Measurements from ENCODE around the gene FBXW5. TPM values are rescaled to one million over a fixed set of nuclear protein-coding genes. Genes with fewer than 3 reads are reported as not detected.

FBXW5 gene
- total RNA-seq, 1 experiment from 2014 or later = 101 TPM

GRCh38 chr9:136910197-136910900 lies 34.2 kb downstream of the FBXW5 start:
- Histone ChIP-seq H2AFZ (no peak overlapping the region), H3K4me3 (no peak overlapping the region), H3F3A (ENCODE audit: insufficient read depth, low read depth) (no peaks in the 10 kb centered on the region), H3K4me2 (no peak overlapping the region), H3K9me2 (ENCODE audit: insufficient read depth) (no peaks in the 10 kb centered on the region), H3K4me1 (replicated peaks; ENCODE audit: insufficient read depth) (no peaks in the 10 kb centered on the region), H4K20me1 (ENCODE audit: insufficient read depth) (no peaks in the 10 kb centered on the region; the same call in 1 of the 2 replicates), H3K27ac (no peak overlapping the region), H3K36me3 (ENCODE audit: low read depth) (peaks cover 10% of the 10 kb centered on the region; the same call in 1 of the 2 replicates), H3K9me3 (ENCODE audit: insufficient read depth, low read depth) (no peaks in the 10 kb centered on the region), H3K79me2 (ENCODE audit: low read depth) (peaks cover 3% of the 10 kb centered on the region; the same call in 1 of the 2 replicates), H3K27me3 (ENCODE audit: insufficient read depth, low read depth) (no peaks in the 10 kb centered on the region)
- POLR2A ChIA-PET (ENCODE audit: unreplicated experiment) = interaction anchor here (0.7 kb wide), 1 partner anchor 316 kb away, joined by 5 read pairs; no protein-coding TSS in a partner anchor
- CTCF ChIA-PET = no interaction called here
- no peak for DNase-seq
- BruUV-seq (replicated peaks) = no TSS peak
- TF ChIP-seq, protein P1, sequence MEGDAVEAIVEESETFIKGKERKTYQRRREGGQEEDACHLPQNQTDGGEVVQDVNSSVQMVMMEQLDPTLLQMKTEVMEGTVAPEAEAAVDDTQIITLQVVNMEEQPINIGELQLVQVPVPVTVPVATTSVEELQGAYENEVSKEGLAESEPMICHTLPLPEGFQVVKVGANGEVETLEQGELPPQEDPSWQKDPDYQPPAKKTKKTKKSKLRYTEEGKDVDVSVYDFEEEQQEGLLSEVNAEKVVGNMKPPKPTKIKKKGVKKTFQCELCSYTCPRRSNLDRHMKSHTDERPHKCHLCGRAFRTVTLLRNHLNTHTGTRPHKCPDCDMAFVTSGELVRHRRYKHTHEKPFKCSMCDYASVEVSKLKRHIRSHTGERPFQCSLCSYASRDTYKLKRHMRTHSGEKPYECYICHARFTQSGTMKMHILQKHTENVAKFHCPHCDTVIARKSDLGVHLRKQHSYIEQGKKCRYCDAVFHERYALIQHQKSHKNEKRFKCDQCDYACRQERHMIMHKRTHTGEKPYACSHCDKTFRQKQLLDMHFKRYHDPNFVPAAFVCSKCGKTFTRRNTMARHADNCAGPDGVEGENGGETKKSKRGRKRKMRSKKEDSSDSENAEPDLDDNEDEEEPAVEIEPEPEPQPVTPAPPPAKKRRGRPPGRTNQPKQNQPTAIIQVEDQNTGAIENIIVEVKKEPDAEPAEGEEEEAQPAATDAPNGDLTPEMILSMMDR (conservative IDR thresholded peaks at IDR 0.05) = no peak
- TF ChIP-seq EZH2 (IDR thresholded peaks at IDR 0.05; ENCODE audit: low read depth) = no peak
- intact Hi-C loops (cut with micrococcal nuclease; ENCODE audit: unreplicated experiment) = no loop called here

- CTCF ChIA-PET = no interaction called here
- POLR2A ChIA-PET (ENCODE audit: unreplicated experiment) = no interaction called here
- H3K36me3 ChIP-seq (ENCODE audit: low read depth) = peaks cover 13% of the 10 kb centered on the region; the same call in 1 of the 2 replicates
- no peak overlapping the region for H2AFZ ChIP-seq
- no peaks in the 10 kb centered on the region for H3K27me3 ChIP-seq (ENCODE audit: insufficient read depth, low read depth)
- no peaks in the 10 kb centered on the region for H3K9me2 ChIP-seq (ENCODE audit: insufficient read depth)
- H3K79me2 ChIP-seq (ENCODE audit: low read depth) = peaks cover 21% of the 10 kb centered on the region
- H3K4me2 ChIP-seq = no peak overlapping the region
- no peaks in the 10 kb centered on the region for H3K9me3 ChIP-seq (ENCODE audit: insufficient read depth, low read depth)
- BruUV-seq (replicated peaks) = no TSS peak
- intact Hi-C loops (cut with micrococcal nuclease; ENCODE audit: unreplicated experiment) = no loop called here
- DNase-seq = no peak
- H3K4me1 ChIP-seq (replicated peaks; ENCODE audit: insufficient read depth) = peaks cover 13% of the 10 kb centered on the region
- peaks cover 15% of the 10 kb centered on the region for H3F3A ChIP-seq (ENCODE audit: insufficient read depth, low read depth)
- H3K4me3 ChIP-seq = no peak overlapping the region
- TF ChIP-seq EZH2 (IDR thresholded peaks at IDR 0.05; ENCODE audit: low read depth) = no peak
- TF ChIP-seq, protein P1 (conservative IDR thresholded peaks at IDR 0.05) = no peak
- no peak overlapping the region for H3K27ac ChIP-seq
- no peaks in the 10 kb centered on the region for H4K20me1 ChIP-seq (ENCODE audit: insufficient read depth)
Observed at GRCh38 chr9:136907011-136907914, 37.3 kb downstream of the FBXW5 start.

DNA sequence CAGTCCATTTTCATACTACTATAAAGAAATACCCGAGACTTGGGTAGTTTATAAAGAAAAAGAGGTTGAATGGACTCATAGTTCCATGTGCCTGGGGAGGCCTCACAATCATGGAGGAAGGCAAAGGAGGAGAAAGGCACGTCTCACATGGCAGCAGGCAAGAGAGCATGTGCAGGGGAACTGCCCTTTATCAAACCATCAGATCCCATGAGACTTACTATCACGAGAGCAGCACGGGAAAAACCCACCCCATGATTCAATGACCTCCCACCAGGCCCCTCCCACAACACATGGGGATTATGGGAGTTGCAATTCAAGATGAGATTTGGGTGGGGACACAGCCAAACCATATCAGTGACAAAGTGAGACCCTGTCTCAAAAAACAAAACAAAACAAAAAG lies 38.3 kb downstream of the FBXW5 start:
- Histone ChIP-seq H2AFZ (no peak overlapping the region), H3K4me2 (no peak overlapping the region), H3K27me3 (ENCODE audit: insufficient read depth, low read depth) (no peaks in the 10 kb centered on the region), H3F3A (ENCODE audit: insufficient read depth, low read depth) (peaks cover 25% of the 10 kb centered on the region), H3K9me2 (ENCODE audit: insufficient read depth) (no peaks in the 10 kb centered on the region), H3K79me2 (ENCODE audit: low read depth) (peaks cover 21% of the 10 kb centered on the region), H3K4me1 (replicated peaks; ENCODE audit: insufficient read depth) (peaks cover 23% of the 10 kb centered on the region), H4K20me1 (ENCODE audit: insufficient read depth) (no peaks in the 10 kb centered on the region), H3K36me3 (ENCODE audit: low read depth) (peaks cover 13% of the 10 kb centered on the region; the same call in 1 of the 2 replicates), H3K4me3 (no peak overlapping the region), H3K9me3 (ENCODE audit: insufficient read depth, low read depth) (no peaks in the 10 kb centered on the region), H3K27ac (no peak overlapping the region)
- no TSS peak for BruUV-seq (replicated peaks)
- intact Hi-C loops (cut with micrococcal nuclease; ENCODE audit: unreplicated experiment) = no loop called here
- ChIA-PET POLR2A (ENCODE audit: unreplicated experiment) (no interaction called here), CTCF (no interaction called here)
- TF ChIP-seq EZH2 (IDR thresholded peaks at IDR 0.05; ENCODE audit: low read depth) = no peak
- TF ChIP-seq, protein P1 (conservative IDR thresholded peaks at IDR 0.05) = no peak
- no peak for DNase-seq

Measured in PC-9 (cell line).